HepG2 (cell line): ENCODE measurements around the gene MTA2. TPM values are rescaled to one million over a fixed set of nuclear protein-coding genes. Genes with fewer than 3 reads are reported as not detected.
A peak's percentile ranks its signal among the peaks of the same experiment; 100 is the strongest.

Experiments used
- CC2D1A ChIP-seq: sonication (generic); formaldehyde crosslinking; IDR thresholded peaks from 2 replicates; pipeline ENCODE4 v1.8.1; 2023; ENCODE audit warnings: mild to moderate bottlenecking, missing genetic modification reagents
- NBN ChIP-seq: fragments of 450-650 bp; conservative IDR thresholded peaks from 2 replicates; pipeline ENCODE4 v1.6.1; 2017
- NCOA2 ChIP-seq: sonication (generic); formaldehyde crosslinking; IDR thresholded peaks from 2 replicates; pipeline ENCODE4 v1.8.0; 2022; ENCODE audit warnings: inconsistent platforms
- SIN3A ChIP-seq: IDR thresholded peaks from 2 replicates; pipeline ENCODE4 v1.6.1; 2011; ENCODE audit warnings: low read depth, mild to moderate bottlenecking, control low read depth, low read length, borderline replicate concordance
- SNAI1 ChIP-seq: sonication (generic); formaldehyde crosslinking; IDR thresholded peaks from 2 replicates; pipeline ENCODE4 v1.5.0; 2020; ENCODE audit warnings: mild to moderate bottlenecking, missing genetic modification reagents, borderline replicate concordance
- THRA ChIP-seq: sonication (generic); formaldehyde crosslinking; IDR thresholded peaks from 2 replicates; pipeline ENCODE4 v1.4.0; 2020; ENCODE audit warnings: missing genetic modification reagents, borderline replicate concordance
- ZBTB33 ChIP-seq: sonication (generic); formaldehyde crosslinking; IDR thresholded peaks from 2 replicates; pipeline ENCODE4 v1.4.0; 2020; ENCODE audit warnings: missing genetic modification reagents
- ZNF687 ChIP-seq: sonication (generic); formaldehyde crosslinking; IDR thresholded peaks from 2 replicates; pipeline ENCODE4 v1.5.1; 2020; ENCODE audit warnings: mild to moderate bottlenecking, missing genetic modification reagents, moderate library complexity
- polyA plus RNA-seq, 8 experiments: library from polyadenylated mRNA; depleted of rRNA in 3 of 8; stranded (reverse) in 7 of 8; unstranded in 1 of 8; fragments of >200 nt; fragmentation: Illumina TruSeq in 4 of 8; extraction: Trizol in 4 of 8; gene quantifications; 2 replicates each; pipeline versions ENCODE4 v1.2.1 to v1.2.3, GENCODE V29; 2011 to 2016; ENCODE audit warnings: low read depth in 4 of 8, missing spikeins in 1 of 8, mixed read lengths in 1 of 8; ENCODE audit not compliant: insufficient read depth in 1 of 8
- total RNA-seq, 5 experiments: library from RNA; depleted of rRNA; stranded (reverse); fragments of >200 nt; fragmentation: Illumina TruSeq; extraction: Trizol; gene quantifications; 2 replicates each; pipeline ENCODE4 v1.2.3, GENCODE V29; 2016; ENCODE audit warnings: low read depth in 1 of 5
- TF ChIP-seq, protein P1 (sequence below), 2 experiments: fragments of 450-650 bp in 1 of 2; sonication (generic) in 1 of 2; formaldehyde crosslinking in 1 of 2; IDR thresholded peaks; 2 replicates each; pipeline versions ENCODE4 v1.6.1 to v1.8.0; 2016 to 2022; ENCODE audit warnings: antibody characterized with exemption in 1 of 2, mild to moderate bottlenecking in 1 of 2, missing genetic modification reagents in 1 of 2
- TF ChIP-seq, protein P2 (sequence below): sonication (generic); formaldehyde crosslinking; IDR thresholded peaks from 2 replicates; pipeline ENCODE4 v1.5.0; 2020; ENCODE audit warnings: missing genetic modification reagents

The MTA2 gene
- total and polyA plus RNA-seq, 2 of the 13 experiments (the other 11 are each of a cell fraction or from before 2014, with no cell fraction given): 14.0 to 70.0 TPM

DNA sequence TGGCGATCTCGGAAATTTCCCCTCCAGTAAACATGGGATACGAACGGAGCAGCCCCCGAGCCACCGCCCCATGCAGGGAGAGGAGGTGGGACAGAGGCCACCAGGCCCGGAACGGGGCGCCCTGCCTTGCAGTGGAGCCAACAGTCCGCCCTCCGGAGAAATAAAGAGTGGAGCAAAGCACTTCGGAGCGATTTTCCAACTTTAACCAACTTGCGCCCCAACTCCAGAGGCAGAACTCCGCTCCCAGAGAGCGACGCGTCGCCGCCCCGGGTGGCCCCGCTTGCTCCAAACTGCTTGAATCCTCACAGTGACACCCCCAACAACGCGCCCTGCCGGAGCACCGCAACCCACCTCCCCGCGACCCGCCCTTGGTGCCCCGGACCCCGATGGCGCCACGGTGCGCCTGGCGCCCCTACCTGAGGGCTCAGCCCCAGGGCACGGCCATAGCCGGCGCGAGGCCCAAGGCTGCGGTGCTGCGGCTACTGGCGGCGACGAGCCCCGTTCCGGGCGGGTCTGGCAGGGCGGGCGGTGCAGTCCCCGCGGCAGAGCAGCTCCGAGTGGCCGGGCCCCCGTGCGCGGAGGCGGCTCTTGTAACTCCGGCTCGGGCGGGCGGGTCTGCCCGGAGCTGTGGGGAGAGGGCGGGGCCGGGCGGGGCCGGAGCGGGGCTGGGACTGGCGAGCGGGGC lies 55.3 kb downstream of the MTA2 start, which contains the start of gene AHNAK (continued):
- TF ChIP-seq, protein P1, sequence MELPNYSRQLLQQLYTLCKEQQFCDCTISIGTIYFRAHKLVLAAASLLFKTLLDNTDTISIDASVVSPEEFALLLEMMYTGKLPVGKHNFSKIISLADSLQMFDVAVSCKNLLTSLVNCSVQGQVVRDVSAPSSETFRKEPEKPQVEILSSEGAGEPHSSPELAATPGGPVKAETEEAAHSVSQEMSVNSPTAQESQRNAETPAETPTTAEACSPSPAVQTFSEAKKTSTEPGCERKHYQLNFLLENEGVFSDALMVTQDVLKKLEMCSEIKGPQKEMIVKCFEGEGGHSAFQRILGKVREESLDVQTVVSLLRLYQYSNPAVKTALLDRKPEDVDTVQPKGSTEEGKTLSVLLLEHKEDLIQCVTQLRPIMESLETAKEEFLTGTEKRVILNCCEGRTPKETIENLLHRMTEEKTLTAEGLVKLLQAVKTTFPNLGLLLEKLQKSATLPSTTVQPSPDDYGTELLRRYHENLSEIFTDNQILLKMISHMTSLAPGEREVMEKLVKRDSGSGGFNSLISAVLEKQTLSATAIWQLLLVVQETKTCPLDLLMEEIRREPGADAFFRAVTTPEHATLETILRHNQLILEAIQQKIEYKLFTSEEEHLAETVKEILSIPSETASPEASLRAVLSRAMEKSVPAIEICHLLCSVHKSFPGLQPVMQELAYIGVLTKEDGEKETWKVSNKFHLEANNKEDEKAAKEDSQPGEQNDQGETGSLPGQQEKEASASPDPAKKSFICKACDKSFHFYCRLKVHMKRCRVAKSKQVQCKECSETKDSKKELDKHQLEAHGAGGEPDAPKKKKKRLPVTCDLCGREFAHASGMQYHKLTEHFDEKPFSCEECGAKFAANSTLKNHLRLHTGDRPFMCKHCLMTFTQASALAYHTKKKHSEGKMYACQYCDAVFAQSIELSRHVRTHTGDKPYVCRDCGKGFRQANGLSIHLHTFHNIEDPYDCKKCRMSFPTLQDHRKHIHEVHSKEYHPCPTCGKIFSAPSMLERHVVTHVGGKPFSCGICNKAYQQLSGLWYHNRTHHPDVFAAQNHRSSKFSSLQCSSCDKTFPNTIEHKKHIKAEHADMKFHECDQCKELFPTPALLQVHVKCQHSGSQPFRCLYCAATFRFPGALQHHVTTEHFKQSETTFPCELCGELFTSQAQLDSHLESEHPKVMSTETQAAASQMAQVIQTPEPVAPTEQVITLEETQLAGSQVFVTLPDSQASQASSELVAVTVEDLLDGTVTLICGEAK (IDR thresholded peaks at IDR 0.05): no peak
- TF ChIP-seq, protein P1 (CRISPR knock-in tag; IDR thresholded peaks at IDR 0.05): no peak
- TF ChIP-seq THRA (no peak; the same call in 1 of the 2 replicates), SIN3A (no peak), ZBTB33 (no peak), NBN (no peak), CC2D1A (CRISPR knock-in tag) (no peak), SNAI1 (CRISPR knock-in tag) (no peak), ZNF687 (CRISPR knock-in tag) (peak; percentile 30), NCOA2 (CRISPR knock-in tag) (no peak; the same call in 1 of the 2 replicates)
- TF ChIP-seq, protein P2, sequence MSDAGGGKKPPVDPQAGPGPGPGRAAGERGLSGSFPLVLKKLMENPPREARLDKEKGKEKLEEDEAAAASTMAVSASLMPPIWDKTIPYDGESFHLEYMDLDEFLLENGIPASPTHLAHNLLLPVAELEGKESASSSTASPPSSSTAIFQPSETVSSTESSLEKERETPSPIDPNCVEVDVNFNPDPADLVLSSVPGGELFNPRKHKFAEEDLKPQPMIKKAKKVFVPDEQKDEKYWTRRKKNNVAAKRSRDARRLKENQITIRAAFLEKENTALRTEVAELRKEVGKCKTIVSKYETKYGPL (CRISPR knock-in tag): no peak
